ENCODE data around the gene LYPD8.

Gene LYPD8

DNA sequence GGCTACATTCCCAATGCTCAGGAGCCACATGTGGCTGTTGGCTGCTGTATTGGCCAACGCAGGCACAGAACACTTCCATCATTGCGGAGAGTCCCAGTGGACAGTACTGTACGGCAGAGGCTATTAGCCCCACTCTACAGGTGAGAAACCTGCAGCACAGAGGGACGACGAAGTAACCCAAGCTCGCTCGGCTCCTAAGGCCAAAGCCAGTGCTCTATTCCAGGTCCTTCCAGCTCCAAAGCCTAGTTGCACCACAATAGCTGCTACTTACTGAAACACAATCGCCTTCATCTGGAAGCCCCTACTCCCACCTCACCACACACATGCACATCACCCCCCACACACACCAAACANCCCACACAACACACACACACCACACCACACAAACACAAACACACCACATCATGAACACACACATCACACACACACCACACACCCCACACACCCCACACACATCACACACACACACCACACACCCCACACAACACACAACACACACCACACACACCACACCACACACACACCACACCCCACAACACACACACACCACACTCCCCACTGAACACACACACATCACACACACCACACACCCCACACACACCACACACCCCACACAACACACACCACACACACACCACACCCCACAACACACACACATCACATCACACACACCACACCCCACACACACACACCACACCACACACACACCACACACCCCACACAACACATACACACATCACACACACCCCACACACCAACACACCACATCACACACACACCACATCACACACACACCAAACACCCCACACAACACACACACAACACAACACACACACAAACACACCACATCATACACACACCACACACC lies 3.2 kb downstream of the LYPD8 start:
- TF ChIP-seq, protein P1, sequence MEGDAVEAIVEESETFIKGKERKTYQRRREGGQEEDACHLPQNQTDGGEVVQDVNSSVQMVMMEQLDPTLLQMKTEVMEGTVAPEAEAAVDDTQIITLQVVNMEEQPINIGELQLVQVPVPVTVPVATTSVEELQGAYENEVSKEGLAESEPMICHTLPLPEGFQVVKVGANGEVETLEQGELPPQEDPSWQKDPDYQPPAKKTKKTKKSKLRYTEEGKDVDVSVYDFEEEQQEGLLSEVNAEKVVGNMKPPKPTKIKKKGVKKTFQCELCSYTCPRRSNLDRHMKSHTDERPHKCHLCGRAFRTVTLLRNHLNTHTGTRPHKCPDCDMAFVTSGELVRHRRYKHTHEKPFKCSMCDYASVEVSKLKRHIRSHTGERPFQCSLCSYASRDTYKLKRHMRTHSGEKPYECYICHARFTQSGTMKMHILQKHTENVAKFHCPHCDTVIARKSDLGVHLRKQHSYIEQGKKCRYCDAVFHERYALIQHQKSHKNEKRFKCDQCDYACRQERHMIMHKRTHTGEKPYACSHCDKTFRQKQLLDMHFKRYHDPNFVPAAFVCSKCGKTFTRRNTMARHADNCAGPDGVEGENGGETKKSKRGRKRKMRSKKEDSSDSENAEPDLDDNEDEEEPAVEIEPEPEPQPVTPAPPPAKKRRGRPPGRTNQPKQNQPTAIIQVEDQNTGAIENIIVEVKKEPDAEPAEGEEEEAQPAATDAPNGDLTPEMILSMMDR (conservative IDR thresholded peaks at IDR 0.05; ENCODE audit: control insufficient read depth, insufficient read depth, low read depth, low read length): no peak
- no peak overlapping the region for H3K4me3 ChIP-seq (ENCODE audit: control insufficient read depth, low read depth, low read length)
- peak; percentile 28 for DNase-seq (ENCODE audit: low read depth)

- DNase-seq (ENCODE audit: low read depth): no peak
- H3K4me3 ChIP-seq (ENCODE audit: control insufficient read depth, low read depth, low read length): no peak overlapping the region
- TF ChIP-seq, protein P1 (conservative IDR thresholded peaks at IDR 0.05; ENCODE audit: control insufficient read depth, insufficient read depth, low read depth, low read length): no peak
These were observed 3.9 kb downstream of the LYPD8 start for GRCh38 chr1:248751635-248752034.

DNA sequence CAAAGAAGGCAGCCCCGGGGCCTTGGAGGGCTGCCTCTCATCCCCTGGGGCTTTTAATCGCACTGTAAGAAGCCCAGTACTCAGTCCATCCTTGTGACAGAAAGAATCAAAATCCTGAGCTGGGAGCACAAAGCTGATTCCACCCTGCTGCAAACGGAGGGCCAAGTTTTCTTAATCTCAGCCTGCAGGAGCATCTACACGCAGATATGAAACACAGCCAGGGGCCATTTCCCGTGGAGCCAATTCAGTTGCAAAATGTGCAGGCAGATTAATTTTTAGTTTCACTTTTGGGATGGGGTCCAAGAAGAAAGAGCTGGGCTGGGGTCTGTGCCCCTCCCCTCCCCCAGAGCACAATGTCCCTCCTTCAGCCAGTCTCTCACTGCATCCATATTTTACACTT lies 4.4 kb downstream of the LYPD8 start:
- H3K4me3 ChIP-seq (ENCODE audit: control insufficient read depth, low read depth, low read length): no peak overlapping the region
- DNase-seq (ENCODE audit: low read depth): no peak
- TF ChIP-seq, protein P1 (conservative IDR thresholded peaks at IDR 0.05; ENCODE audit: control insufficient read depth, insufficient read depth, low read depth, low read length): no peak

DNA sequence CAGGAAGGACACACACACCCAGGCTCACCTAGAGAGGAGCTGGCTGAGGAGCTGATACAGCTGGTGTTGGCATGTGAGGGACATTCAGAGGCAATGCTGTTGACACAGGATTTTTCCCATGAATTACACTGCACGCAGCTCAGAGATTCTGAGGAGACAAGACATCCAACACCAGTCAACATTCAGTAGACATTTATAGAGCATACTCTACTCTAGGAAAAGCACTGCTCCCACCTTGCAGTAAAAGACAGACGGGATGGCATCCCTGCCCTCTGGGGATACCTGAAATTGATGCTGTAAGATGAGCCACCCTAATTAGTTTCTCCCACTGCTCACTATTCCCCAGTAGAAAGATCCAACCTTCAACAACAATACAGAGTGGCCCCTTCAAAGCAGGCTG lies 5.1 kb downstream of the LYPD8 start:
- TF ChIP-seq, protein P1 (conservative IDR thresholded peaks at IDR 0.05; ENCODE audit: control insufficient read depth, insufficient read depth, low read depth, low read length): no peak
- no peak for DNase-seq (ENCODE audit: low read depth)
- no peak overlapping the region for H3K4me3 ChIP-seq (ENCODE audit: control insufficient read depth, low read depth, low read length)

GRCh38 chr1:248748211-248748610 lies 7.3 kb downstream of the LYPD8 start:
- H3K4me3 ChIP-seq (ENCODE audit: control insufficient read depth, low read depth, low read length): no peak overlapping the region
- TF ChIP-seq, protein P1 (conservative IDR thresholded peaks at IDR 0.05; ENCODE audit: control insufficient read depth, insufficient read depth, low read depth, low read length): no peak
- DNase-seq (ENCODE audit: low read depth): no peak

- TF ChIP-seq, protein P1 (conservative IDR thresholded peaks at IDR 0.05; ENCODE audit: control insufficient read depth, insufficient read depth, low read depth, low read length): no peak
- H3K4me3 ChIP-seq (ENCODE audit: control insufficient read depth, low read depth, low read length): no peak overlapping the region
- DNase-seq (ENCODE audit: low read depth): no peak
These were observed 14.7 kb downstream of the LYPD8 start for GRCh38 chr1:248740876-248741275.

All from fibroblast of mammary gland (primary cell).